NB4 (cell line): ENCODE results near the gene ANKRD6.

Source experiments
- CTCF ChIP-seq: IDR thresholded peaks from one replicate; pipeline ENCODE4 v1.5.1; 2012; ENCODE audit warnings: low read depth, low read length
- POLR2A ChIP-seq: IDR thresholded peaks from 2 replicates; pipeline ENCODE4 v1.6.1; 2011; ENCODE audit warnings: mild to moderate bottlenecking; ENCODE audit not compliant: insufficient read length; ENCODE audit errors: extremely low read depth

GRCh38 chr6:89619567-89619966 is 186.6 kb downstream of the ANKRD6 start:
- TF ChIP-seq POLR2A (no peak), CTCF (no peak)
